ENCODE measurements around the gene SLC25A42. TPM values are rescaled to one million over a fixed set of nuclear protein-coding genes. Genes with fewer than 3 reads are reported as not detected.

The SLC25A42 gene
- polyA plus RNA-seq, 1 experiment: 5.8 TPM

DNA sequence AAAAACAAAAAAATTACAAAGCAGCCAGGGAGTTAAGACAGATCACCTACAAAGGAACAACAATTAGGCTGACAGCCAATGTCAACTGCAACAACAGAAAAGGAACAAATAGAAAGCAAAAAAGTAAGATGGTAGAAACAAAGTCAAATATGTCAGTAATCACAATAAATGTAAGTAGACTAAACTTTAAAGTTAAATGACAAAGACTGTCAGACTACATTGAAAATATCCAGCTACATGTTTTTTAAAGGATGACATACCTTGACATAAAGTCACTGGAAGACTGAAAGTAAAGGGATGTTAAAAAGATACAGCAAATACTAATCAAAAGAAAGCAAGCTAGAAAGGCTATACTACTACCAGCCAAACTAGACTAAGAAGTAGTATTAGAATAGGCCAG lies 59.6 kb downstream of the SLC25A42 start:
- no peaks in the 10 kb centered on the region for H3K27me3 ChIP-seq (ENCODE audit: control insufficient read depth, insufficient read depth, low read length)
- CTCF ChIA-PET: no interaction called here

DNA sequence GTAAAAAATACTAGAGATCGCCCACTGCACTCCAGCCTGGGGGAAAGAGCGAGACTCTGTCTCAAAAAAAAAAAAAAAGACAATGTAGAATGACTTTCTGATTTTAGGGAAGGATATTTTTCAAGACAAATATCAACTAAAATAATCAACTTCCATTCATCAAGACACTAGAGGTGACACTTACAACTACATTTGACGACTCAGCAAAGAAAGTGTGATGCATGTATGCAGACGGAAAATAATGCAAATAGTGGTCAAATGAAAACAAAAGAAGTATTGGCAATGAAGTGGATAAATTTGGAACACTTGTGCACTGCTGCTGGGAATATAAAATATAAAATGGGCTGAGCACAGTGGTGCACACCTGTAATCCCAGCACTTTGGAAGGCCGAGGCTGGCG lies 62.3 kb downstream of the SLC25A42 start:
- no peak for DNase-seq (ENCODE audit: low read depth)
- TF ChIP-seq, protein P1, sequence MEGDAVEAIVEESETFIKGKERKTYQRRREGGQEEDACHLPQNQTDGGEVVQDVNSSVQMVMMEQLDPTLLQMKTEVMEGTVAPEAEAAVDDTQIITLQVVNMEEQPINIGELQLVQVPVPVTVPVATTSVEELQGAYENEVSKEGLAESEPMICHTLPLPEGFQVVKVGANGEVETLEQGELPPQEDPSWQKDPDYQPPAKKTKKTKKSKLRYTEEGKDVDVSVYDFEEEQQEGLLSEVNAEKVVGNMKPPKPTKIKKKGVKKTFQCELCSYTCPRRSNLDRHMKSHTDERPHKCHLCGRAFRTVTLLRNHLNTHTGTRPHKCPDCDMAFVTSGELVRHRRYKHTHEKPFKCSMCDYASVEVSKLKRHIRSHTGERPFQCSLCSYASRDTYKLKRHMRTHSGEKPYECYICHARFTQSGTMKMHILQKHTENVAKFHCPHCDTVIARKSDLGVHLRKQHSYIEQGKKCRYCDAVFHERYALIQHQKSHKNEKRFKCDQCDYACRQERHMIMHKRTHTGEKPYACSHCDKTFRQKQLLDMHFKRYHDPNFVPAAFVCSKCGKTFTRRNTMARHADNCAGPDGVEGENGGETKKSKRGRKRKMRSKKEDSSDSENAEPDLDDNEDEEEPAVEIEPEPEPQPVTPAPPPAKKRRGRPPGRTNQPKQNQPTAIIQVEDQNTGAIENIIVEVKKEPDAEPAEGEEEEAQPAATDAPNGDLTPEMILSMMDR (IDR thresholded peaks at IDR 0.05; ENCODE audit: insufficient read depth, low read depth, low read length): no peak
- Histone ChIP-seq H3K4me3 (ENCODE audit: low read depth, low read length) (no peak overlapping the region), H3K36me3 (ENCODE audit: control insufficient read depth, insufficient read depth, low read length) (no peaks in the 10 kb centered on the region; the same call in none of the 2 replicates), H3K27me3 (ENCODE audit: control insufficient read depth, insufficient read depth, low read length) (no peaks in the 10 kb centered on the region)
- CTCF ChIA-PET: no interaction called here
- POLR2A ChIA-PET: no interaction called here

More for the DNA sequence above, 59.6 kb downstream of the SLC25A42 start:
- no peak overlapping the region for H3K4me3 ChIP-seq (ENCODE audit: low read depth, low read length)
- TF ChIP-seq, protein P1 (IDR thresholded peaks at IDR 0.05; ENCODE audit: insufficient read depth, low read depth, low read length): no peak
- POLR2A ChIA-PET: no interaction called here
- no peak for DNase-seq (ENCODE audit: low read depth)
- H3K36me3 ChIP-seq (ENCODE audit: control insufficient read depth, insufficient read depth, low read length): peaks cover 1% of the 10 kb centered on the region; the same call in 1 of the 2 replicates

DNA sequence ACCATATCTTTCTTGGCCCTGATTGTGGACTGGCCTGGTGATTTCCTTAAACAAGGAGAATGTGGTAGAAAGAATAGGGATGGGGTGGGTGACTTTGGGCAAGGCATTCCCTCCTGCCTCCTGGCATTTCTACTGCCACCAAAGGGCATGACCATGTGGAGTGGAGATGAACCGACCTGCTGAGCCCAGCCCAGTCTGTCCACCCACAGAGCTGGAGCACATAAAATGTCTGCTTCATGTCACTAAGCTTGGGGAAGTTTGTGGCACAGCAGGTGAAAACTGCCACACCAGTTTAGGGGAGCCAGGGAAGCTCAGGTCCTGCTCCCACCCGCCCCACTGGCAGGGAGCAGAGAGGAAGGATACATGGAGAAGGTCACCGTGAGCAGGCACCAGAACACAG lies 68.2 kb downstream of the SLC25A42 start:
- peaks cover 1% of the 10 kb centered on the region for H3K36me3 ChIP-seq (ENCODE audit: control insufficient read depth, insufficient read depth, low read length)
- TF ChIP-seq, protein P1 (IDR thresholded peaks at IDR 0.05; ENCODE audit: insufficient read depth, low read depth, low read length): no peak
- H3K27me3 ChIP-seq (ENCODE audit: control insufficient read depth, insufficient read depth, low read length): no peaks in the 10 kb centered on the region
- ChIA-PET CTCF (interaction anchor here (1.9 kb wide), 1 partner anchor 9 kb away, joined by 7 read pairs; no protein-coding TSS in a partner anchor), POLR2A (no interaction called here)
- H3K4me3 ChIP-seq (ENCODE audit: low read depth, low read length): no peak overlapping the region
- no peak for DNase-seq (ENCODE audit: low read depth)

DNA sequence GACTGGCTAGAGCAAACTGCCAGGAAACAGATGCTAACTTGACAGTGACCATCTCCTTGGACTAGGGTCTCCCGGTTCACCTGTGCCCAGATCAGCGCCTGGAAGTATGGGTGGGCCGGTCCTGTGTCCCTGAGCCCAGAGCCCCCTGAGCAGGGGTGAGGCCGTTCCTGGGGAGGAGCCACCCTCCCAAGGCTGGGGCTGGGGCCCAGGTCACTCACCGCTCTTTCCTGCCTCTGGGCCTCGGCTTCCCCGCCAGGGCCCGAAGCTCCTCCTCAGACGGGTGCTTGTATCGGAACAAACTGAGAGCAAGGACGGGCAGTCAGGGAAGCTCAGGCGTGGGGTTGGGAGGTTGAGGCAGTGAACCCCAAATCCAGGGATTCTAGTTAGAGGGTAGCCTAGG lies 69.1 kb downstream of the SLC25A42 start:
- ChIA-PET CTCF (interaction anchor here (1.9 kb wide), 1 partner anchor 8 kb away, joined by 7 read pairs; no protein-coding TSS in a partner anchor), POLR2A (no interaction called here)
- TF ChIP-seq, protein P1 (IDR thresholded peaks at IDR 0.05; ENCODE audit: insufficient read depth, low read depth, low read length): no peak
- no peak for DNase-seq (ENCODE audit: low read depth)
- H3K27me3 ChIP-seq (ENCODE audit: control insufficient read depth, insufficient read depth, low read length): no peaks in the 10 kb centered on the region
- no peak overlapping the region for H3K4me3 ChIP-seq (ENCODE audit: low read depth, low read length)
- peaks cover 1% of the 10 kb centered on the region for H3K36me3 ChIP-seq (ENCODE audit: control insufficient read depth, insufficient read depth, low read length)

DNA sequence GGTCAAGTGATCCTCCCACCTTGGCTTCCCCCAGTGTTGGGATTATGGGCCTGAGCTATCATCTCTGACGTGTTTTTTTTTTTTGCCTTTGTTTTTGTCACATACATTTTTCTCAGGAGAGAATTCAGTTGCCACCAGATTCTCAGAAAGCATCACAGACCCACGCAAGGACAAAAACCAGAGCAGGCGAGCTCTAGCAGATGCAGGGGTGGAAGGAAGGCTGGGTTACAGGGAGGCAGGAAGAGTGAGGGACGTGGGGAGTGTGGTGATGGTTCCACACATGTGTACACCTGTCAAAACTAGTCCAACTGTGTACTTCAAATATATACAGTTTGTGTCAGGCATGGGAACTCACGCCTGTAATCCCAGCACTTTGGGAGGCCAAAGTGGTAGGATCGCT lies 70.2 kb downstream of the SLC25A42 start:
- no peak for DNase-seq (ENCODE audit: low read depth)
- no peaks in the 10 kb centered on the region for H3K27me3 ChIP-seq (ENCODE audit: control insufficient read depth, insufficient read depth, low read length)
- ChIA-PET POLR2A (no interaction called here), CTCF (no interaction called here)
- H3K36me3 ChIP-seq (ENCODE audit: control insufficient read depth, insufficient read depth, low read length): peaks cover 1% of the 10 kb centered on the region; the same call in 1 of the 2 replicates
- no peak overlapping the region for H3K4me3 ChIP-seq (ENCODE audit: low read depth, low read length)
- TF ChIP-seq, protein P1 (IDR thresholded peaks at IDR 0.05; ENCODE audit: insufficient read depth, low read depth, low read length): no peak
